Gastrocnemius medialis (tissue), 4 donors: ENCODE measurements around the gene XYLT1. TPM values are rescaled to one million over a fixed set of nuclear protein-coding genes. Genes with fewer than 3 reads are reported as not detected.

Source experiments
- ATAC-seq, 2 donors: fragments of 150-250 bp; one replicate each; pipeline ENCODE4 v1.9.1; 2016
- DNase-seq, 2 donors: peaks; one replicate each; pipeline ENCODE4 v3.0.0-alpha.2; 2019
- H3K27ac ChIP-seq, 4 donors: fragments of 200-600 bp; sonication (generic); 1 replicate in 1 of 4; 2 replicates in 3 of 4; pipeline ENCODE4 v1.5.1; 2016 to 2018; ENCODE audit warnings: mild to moderate bottlenecking in 2 of 4, moderate library complexity in 1 of 4
- H3K27me3 ChIP-seq, 3 donors: fragments of 200-600 bp; sonication (generic) in 2 of 3; 1 replicate in 1 of 3; 2 replicates in 2 of 3; pipeline versions ENCODE4 v1.5.1 to v1.6.0; 2016 to 2019; ENCODE audit warnings: mild to moderate bottlenecking in 1 of 3, moderate library complexity in 1 of 3
- H3K36me3 ChIP-seq, 2 donors: fragments of 200-600 bp; sonication (generic) in 1 of 2; one replicate each; pipeline ENCODE4 v1.5.1; 2017 to 2018
- H3K4me1 ChIP-seq, 2 donors: fragments of 200-600 bp; sonication (generic) in 1 of 2; one replicate each; pipeline ENCODE4 v1.5.1; 2016 to 2017; ENCODE audit warnings: mild to moderate bottlenecking in 2 of 2
- H3K4me3 ChIP-seq, 4 donors: fragments of 200-600 bp; sonication (generic) in 3 of 4; 1 replicate in 1 of 4; 2 replicates in 3 of 4; pipeline ENCODE4 v1.5.1; 2016 to 2019; ENCODE audit warnings: mild to moderate bottlenecking in 2 of 4
- H3K9me3 ChIP-seq, 3 donors: fragments of 200-600 bp; sonication (generic) in 2 of 3; 1 replicate in 1 of 3; 2 replicates in 2 of 3; pipeline ENCODE4 v1.5.1; 2016 to 2019
- CTCF ChIP-seq, 5 experiments: fragments of 450-650 bp in 3 of 5; fragments of 200-600 bp in 2 of 5; sonication (generic) in 2 of 5; IDR thresholded peaks in 4 of 5; conservative IDR thresholded peaks in 1 of 5; 1 replicate in 4 of 5; 2 replicates in 1 of 5; pipeline ENCODE4 v1.5.1; 2016 to 2019; ENCODE audit warnings: antibody characterized with exemption in 5 of 5, mild to moderate bottlenecking in 3 of 5, moderate library complexity in 3 of 5
- POLR2A ChIP-seq, 2 donors: fragments of 450-650 bp; IDR thresholded peaks; one replicate each; pipeline ENCODE4 v1.6.1; 2017; ENCODE audit warnings: antibody characterized with exemption in 2 of 2, mild to moderate bottlenecking in 2 of 2, moderate library complexity in 2 of 2
- in situ Hi-C, 4 donors: fragments of 200-750 bp; cut with MboI; loops; one replicate each; pipeline versions ENCODE4 v1.15.0 to v1.8.0; 2017; ENCODE audit warnings: low sequenced_read_pairs in 4 of 4
- intact Hi-C: fragments of 100-400 bp; cut with DNase I; formaldehyde crosslinking; loops from one replicate; pipeline ENCODE4 v1.15.1; 2023; ENCODE audit warnings: low total_unique reads
- total RNA-seq, 4 donors: library from RNA; depleted of rRNA; stranded (reverse); fragments of >200 nt; gene quantifications; one replicate each; pipeline versions ENCODE4 v1.1.0 to v1.2.3, GENCODE V29; 2016

Gene XYLT1
- total RNA-seq, 4 donors from 2014 or later = 0.87 to 7.9 (median 1.4) TPM

- intact Hi-C loops (no loop called here), in situ Hi-C loops (loop anchor here in 1 of 4 donors (25.0 kb wide), 1 partner anchor 227 kb away; the partner anchor contains the start of gene XYLT1)
- no peak overlapping the region for H3K27ac ChIP-seq
- no peaks in the 10 kb centered on the region for H3K4me1 ChIP-seq
- H3K27me3 ChIP-seq = no peaks in the 10 kb centered on the region
- no peaks in the 10 kb centered on the region for H3K9me3 ChIP-seq
- TF ChIP-seq POLR2A (IDR thresholded peaks at IDR 0.05) = no peak
- TF ChIP-seq CTCF (IDR thresholded peaks at IDR 0.05 in 4 of 5, conservative IDR thresholded peaks at IDR 0.05 in 1 of 5) = no peak
- ATAC-seq (no peak), DNase-seq (no peak)
- H3K4me3 ChIP-seq = no peak overlapping the region
- H3K36me3 ChIP-seq = no peaks in the 10 kb centered on the region
Observed at GRCh38 chr16:17235147-17235815, 235.5 kb downstream of the XYLT1 start.

- intact Hi-C loops = no loop called here
- H3K9me3 ChIP-seq = no peaks in the 10 kb centered on the region
- H3K4me1 ChIP-seq = no peaks in the 10 kb centered on the region
- in situ Hi-C loops = loop anchor here in 1 of 4 donors (25.0 kb wide), 1 partner anchor 229 kb away; the partner anchor contains the start of gene XYLT1
- H3K27me3 ChIP-seq = no peaks in the 10 kb centered on the region
- TF ChIP-seq POLR2A (IDR thresholded peaks at IDR 0.05) (no peak), CTCF (IDR thresholded peaks at IDR 0.05 in 4 of 5, conservative IDR thresholded peaks at IDR 0.05 in 1 of 5) (no peak)
- no peak overlapping the region for H3K27ac ChIP-seq
- ATAC-seq (no peak), DNase-seq (no peak)
- no peak overlapping the region for H3K4me3 ChIP-seq
- H3K36me3 ChIP-seq = no peaks in the 10 kb centered on the region
Observed at GRCh38 chr16:17233318-17234002, 237.3 kb downstream of the XYLT1 start.

DNA sequence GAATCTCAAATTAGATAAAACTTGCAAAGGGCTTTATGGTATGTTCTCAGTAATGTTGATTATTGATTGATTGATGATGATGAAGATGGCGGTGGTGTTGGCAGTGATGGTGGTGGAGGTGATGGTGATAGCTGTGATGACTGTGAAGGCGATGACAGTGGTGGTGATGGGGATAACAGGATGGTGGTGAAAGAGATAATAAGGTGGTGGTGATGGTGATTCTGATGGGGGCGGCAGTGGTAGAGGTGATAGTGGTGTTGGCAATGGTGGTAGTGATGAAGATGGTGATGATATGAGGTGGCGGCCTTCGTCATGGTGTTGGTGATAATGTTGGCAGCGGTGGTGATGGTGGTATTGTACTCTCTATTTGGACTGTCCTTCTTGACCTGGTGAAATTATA lies 238.3 kb downstream of the XYLT1 start:
- no peak overlapping the region for H3K4me3 ChIP-seq
- ATAC-seq (no peak), DNase-seq (no peak)
- H3K27ac ChIP-seq = no peak overlapping the region
- H3K27me3 ChIP-seq = no peaks in the 10 kb centered on the region
- in situ Hi-C loops = loop anchor here in 1 of 4 donors (25.0 kb wide), 1 partner anchor 230 kb away; the partner anchor contains the start of gene XYLT1
- H3K36me3 ChIP-seq = no peaks in the 10 kb centered on the region
- H3K4me1 ChIP-seq = no peaks in the 10 kb centered on the region
- intact Hi-C loops = no loop called here
- no peaks in the 10 kb centered on the region for H3K9me3 ChIP-seq
- no peak for TF ChIP-seq POLR2A (IDR thresholded peaks at IDR 0.05)

DNA sequence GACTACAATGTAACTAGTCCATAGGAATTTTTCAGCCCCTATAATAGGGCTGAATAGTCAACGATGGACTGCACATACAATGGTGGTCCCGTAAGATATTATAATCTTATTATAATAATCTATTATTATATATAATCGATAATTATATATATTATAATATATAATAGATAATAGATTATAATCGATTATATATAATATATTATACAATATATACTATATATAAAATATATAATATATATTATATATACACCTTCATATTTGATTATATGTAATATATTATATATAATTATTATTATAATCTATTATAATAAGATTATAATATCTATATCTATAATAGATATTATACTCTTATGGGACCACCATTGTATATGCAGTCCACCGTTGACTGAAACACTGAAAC lies 238.8 kb downstream of the XYLT1 start:
- H3K9me3 ChIP-seq = no peaks in the 10 kb centered on the region
- H3K27ac ChIP-seq = no peak overlapping the region
- H3K27me3 ChIP-seq = no peaks in the 10 kb centered on the region
- no peaks in the 10 kb centered on the region for H3K4me1 ChIP-seq
- H3K4me3 ChIP-seq = no peak overlapping the region
- TF ChIP-seq POLR2A (IDR thresholded peaks at IDR 0.05) = no peak
- no peak for TF ChIP-seq CTCF (IDR thresholded peaks at IDR 0.05 in 4 of 5, conservative IDR thresholded peaks at IDR 0.05 in 1 of 5)
- intact Hi-C loops = no loop called here
- in situ Hi-C loops = loop anchor here in 1 of 4 donors (25.0 kb wide), 1 partner anchor 230 kb away; the partner anchor contains the start of gene XYLT1
- DNase-seq (no peak), ATAC-seq (no peak)
- no peaks in the 10 kb centered on the region for H3K36me3 ChIP-seq

DNA sequence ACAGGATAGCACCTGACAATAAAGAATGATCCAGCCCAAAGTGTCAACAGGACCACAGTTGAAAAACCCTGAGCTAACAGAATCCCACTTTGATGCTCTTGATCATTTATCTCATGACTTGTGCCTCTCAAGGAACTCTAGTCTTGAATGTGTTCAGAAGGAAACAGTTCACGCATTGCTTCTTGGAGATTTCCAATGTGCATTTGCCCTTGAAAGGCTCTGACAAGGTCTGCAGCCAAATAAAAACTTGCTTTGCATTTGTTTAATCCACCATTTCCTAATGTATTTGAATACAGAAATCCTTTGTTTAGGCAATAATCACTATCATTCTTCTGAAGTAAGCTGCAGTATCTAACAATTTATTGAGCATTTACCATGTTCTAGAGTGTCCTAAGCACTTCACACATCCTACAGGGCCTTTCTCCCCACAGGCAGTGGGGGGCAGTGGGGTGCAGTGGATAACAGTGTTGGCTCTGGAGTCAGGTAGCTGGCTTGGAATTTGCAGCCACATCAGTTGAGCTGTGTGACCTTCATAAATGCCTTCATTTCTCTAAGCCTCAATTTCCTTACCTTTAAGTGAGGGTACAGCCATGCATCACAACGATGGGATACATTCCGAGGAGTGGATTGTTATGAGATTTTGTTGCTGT lies 239.7 kb downstream of the XYLT1 start:
- Histone ChIP-seq H3K36me3 (no peaks in the 10 kb centered on the region), H3K4me3 (no peak overlapping the region), H3K27me3 (no peaks in the 10 kb centered on the region), H3K9me3 (no peaks in the 10 kb centered on the region), H3K4me1 (no peaks in the 10 kb centered on the region), H3K27ac (no peak overlapping the region)
- no peak for TF ChIP-seq CTCF (IDR thresholded peaks at IDR 0.05 in 4 of 5, conservative IDR thresholded peaks at IDR 0.05 in 1 of 5)
- TF ChIP-seq POLR2A (IDR thresholded peaks at IDR 0.05) = no peak
- ATAC-seq (no peak), DNase-seq (no peak)
- intact Hi-C loops (no loop called here), in situ Hi-C loops (loop anchor here in 1 of 4 donors (25.0 kb wide), 1 partner anchor 231 kb away; the partner anchor contains the start of gene XYLT1)
